Astrocyte (in vitro differentiated cells and primary cell): ENCODE data around the gene PRDM11.

ENCODE experiments used
- CTCF ChIP-seq: IDR thresholded peaks from 2 replicates; pipeline ENCODE4 v1.5.1; 2011; ENCODE audit warnings: low read depth, mild to moderate bottlenecking, inconsistent platforms, low read length, moderate library complexity; ENCODE audit not compliant: insufficient read depth
- EZH2 ChIP-seq: IDR thresholded peaks from 2 replicates; pipeline ENCODE4 v1.6.1; 2012; ENCODE audit warnings: mild to moderate bottlenecking, low read length, inconsistent platforms; ENCODE audit not compliant: insufficient read depth

DNA sequence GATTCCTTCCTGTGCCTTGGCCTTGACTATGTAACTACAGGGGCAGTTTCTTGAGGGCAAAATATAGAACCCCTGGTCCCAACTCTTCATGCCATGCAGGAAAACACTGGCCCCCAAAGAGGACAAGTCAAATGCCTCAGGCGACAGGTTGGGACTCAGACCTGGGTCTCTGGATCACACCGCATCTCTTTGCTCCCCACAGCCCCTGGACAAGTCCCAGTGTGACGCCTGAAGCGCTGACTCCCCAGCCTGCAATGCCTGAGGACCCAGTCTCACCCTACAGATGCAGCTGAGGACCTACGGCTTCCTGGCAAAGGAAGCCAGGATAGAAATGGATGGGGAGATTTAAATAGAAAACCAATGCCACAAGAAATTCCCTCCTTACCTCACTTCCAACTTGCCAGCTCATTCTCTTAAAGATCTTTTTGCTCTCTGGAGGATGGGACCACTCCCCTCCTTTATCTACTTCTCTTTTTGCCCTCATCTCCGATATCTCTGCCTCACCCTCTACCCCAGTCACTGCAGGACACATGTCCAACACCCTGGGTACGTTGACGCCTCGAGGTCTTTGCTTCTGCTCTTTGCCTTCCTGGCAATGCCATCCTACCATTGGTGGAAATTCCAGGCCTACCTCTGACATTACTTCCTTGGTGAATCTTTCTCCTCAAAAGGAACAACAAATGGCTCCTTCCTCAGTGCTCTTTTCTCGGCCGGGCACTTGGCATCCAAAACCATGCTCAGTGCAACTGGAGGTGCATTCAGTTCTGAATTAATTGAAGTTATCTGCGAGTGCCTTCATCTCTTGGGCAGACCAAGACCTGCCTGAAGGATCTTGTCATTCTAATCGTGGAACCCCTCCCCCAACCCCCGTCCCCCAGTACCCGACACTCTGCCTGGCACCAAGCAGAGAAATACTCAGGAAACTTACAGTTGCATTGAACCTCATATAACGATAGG is 2.0 kb upstream of the PRDM11 start:
- TF ChIP-seq CTCF (no peak), EZH2 (no peak)
